GM18498 (cell line): ENCODE data around the gene GJB5.

Source experiments
- ATAC-seq: cut with Tn5 transposase; IDR thresholded peaks from one replicate; pipeline ENCODE4 v1.9.1; 2021; ENCODE audit warnings: mild to moderate bottlenecking, moderate library complexity; ENCODE audit not compliant: unreplicated experiment

GJB5 gene

GRCh38 chr1:34792868-34793727 is 38.3 kb downstream of the GJB5 start, which contains the start of gene GJA4:
GJA4 (plus strand) TSS chr1:34792999; CDS start chr1:34794214, 1,215 bp downstream.
- ATAC-seq: no peak

- ATAC-seq: no peak
Measured at GRCh38 chr1:34794001-34794789, 39.3 kb downstream of the GJB5 start.

GRCh38 chr1:34794790-34795180 is 39.9 kb downstream of the GJB5 start:
- no peak for ATAC-seq

GRCh38 chr1:34795916-34796315 is 41.1 kb downstream of the GJB5 start:
- ATAC-seq: no peak

GRCh38 chr1:34796990-34797389 is 42.1 kb downstream of the GJB5 start:
- ATAC-seq: peak; percentile 74

GRCh38 chr1:34800214-34800613 is 45.4 kb downstream of the GJB5 start:
- no peak for ATAC-seq

GRCh38 chr1:34803770-34804169 is 48.9 kb downstream of the GJB5 start:
- ATAC-seq: no peak

- no peak for ATAC-seq
Measured at GRCh38 chr1:34806396-34806795, 51.5 kb downstream of the GJB5 start.
